ENCODE measurements around the gene RBM15.

RBM15 gene

GRCh38 chr1:110309767-110310166 lies 29.4 kb upstream of the RBM15 start:
- no peaks in the 10 kb centered on the region for H4K20me1 ChIP-seq (ENCODE audit: control insufficient read depth, insufficient read depth, low read depth, low read length)
- H3K4me1 ChIP-seq (ENCODE audit: control insufficient read depth, low read length), result no peaks in the 10 kb centered on the region
- H3F3A ChIP-seq (ENCODE audit: control insufficient read depth, insufficient read depth), result no peaks in the 10 kb centered on the region
- H3K4me2 ChIP-seq (ENCODE audit: low read length), result no peak overlapping the region
- no peak overlapping the region for H3K4me3 ChIP-seq (ENCODE audit: low read length)
- H3K9me2 ChIP-seq (replicated peaks; ENCODE audit: control insufficient read depth, low read length), result no peaks in the 10 kb centered on the region
- TF ChIP-seq, protein P1, sequence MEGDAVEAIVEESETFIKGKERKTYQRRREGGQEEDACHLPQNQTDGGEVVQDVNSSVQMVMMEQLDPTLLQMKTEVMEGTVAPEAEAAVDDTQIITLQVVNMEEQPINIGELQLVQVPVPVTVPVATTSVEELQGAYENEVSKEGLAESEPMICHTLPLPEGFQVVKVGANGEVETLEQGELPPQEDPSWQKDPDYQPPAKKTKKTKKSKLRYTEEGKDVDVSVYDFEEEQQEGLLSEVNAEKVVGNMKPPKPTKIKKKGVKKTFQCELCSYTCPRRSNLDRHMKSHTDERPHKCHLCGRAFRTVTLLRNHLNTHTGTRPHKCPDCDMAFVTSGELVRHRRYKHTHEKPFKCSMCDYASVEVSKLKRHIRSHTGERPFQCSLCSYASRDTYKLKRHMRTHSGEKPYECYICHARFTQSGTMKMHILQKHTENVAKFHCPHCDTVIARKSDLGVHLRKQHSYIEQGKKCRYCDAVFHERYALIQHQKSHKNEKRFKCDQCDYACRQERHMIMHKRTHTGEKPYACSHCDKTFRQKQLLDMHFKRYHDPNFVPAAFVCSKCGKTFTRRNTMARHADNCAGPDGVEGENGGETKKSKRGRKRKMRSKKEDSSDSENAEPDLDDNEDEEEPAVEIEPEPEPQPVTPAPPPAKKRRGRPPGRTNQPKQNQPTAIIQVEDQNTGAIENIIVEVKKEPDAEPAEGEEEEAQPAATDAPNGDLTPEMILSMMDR (IDR thresholded peaks at IDR 0.05; ENCODE audit: low read depth, low read length, poor library complexity, severe bottlenecking), result no peak
- no peak for TF ChIP-seq EZH2phosphoT487 (IDR thresholded peaks at IDR 0.05; ENCODE audit: borderline replicate concordance, low read length)
- no peaks in the 10 kb centered on the region for H3K36me3 ChIP-seq (ENCODE audit: control insufficient read depth, low read length)
- H3K9me3 ChIP-seq (ENCODE audit: control insufficient read depth, insufficient read depth, low read length), result no peaks in the 10 kb centered on the region
- no peak overlapping the region for H3K27ac ChIP-seq (ENCODE audit: low read depth, low read length)
- no peaks in the 10 kb centered on the region for H3K79me2 ChIP-seq (ENCODE audit: control insufficient read depth, low read length)
- H3K27me3 ChIP-seq (ENCODE audit: control insufficient read depth, low read length), result no peaks in the 10 kb centered on the region

DNA sequence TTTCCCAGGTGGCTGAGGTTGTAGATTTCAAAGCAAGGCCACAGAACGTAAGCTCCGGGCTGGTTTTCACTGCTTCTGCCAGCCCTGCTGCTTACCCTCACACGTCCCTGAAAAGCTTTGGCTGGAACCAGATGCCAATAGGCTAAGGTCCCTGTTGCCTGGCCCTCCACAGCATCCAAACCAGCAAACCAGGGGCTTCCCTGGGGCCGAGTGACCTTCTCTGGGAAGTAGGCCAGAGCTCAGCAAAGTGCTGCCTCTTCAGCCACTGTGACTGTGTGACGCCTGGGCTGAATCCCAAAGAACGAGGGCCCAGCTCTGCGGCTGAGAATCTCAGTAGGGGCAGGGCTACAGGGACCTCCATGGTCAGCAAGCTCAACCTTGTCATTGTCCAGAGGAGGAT lies 28.9 kb upstream of the RBM15 start:
- TF ChIP-seq, protein P1 (IDR thresholded peaks at IDR 0.05; ENCODE audit: low read depth, low read length, poor library complexity, severe bottlenecking), result no peak
- TF ChIP-seq EZH2phosphoT487 (IDR thresholded peaks at IDR 0.05; ENCODE audit: borderline replicate concordance, low read length), result no peak
- Histone ChIP-seq H3F3A (ENCODE audit: control insufficient read depth, insufficient read depth) (no peaks in the 10 kb centered on the region), H3K9me3 (ENCODE audit: control insufficient read depth, insufficient read depth, low read length) (no peaks in the 10 kb centered on the region), H3K79me2 (ENCODE audit: control insufficient read depth, low read length) (no peaks in the 10 kb centered on the region), H3K4me3 (ENCODE audit: low read length) (no peak overlapping the region), H3K9me2 (replicated peaks; ENCODE audit: control insufficient read depth, low read length) (no peaks in the 10 kb centered on the region), H3K4me2 (ENCODE audit: low read length) (no peak overlapping the region), H4K20me1 (ENCODE audit: control insufficient read depth, insufficient read depth, low read depth, low read length) (no peaks in the 10 kb centered on the region), H3K36me3 (ENCODE audit: control insufficient read depth, low read length) (no peaks in the 10 kb centered on the region), H3K27ac (ENCODE audit: low read depth, low read length) (no peak overlapping the region), H3K4me1 (ENCODE audit: control insufficient read depth, low read length) (no peaks in the 10 kb centered on the region), H3K27me3 (ENCODE audit: control insufficient read depth, low read length) (no peaks in the 10 kb centered on the region)

DNA sequence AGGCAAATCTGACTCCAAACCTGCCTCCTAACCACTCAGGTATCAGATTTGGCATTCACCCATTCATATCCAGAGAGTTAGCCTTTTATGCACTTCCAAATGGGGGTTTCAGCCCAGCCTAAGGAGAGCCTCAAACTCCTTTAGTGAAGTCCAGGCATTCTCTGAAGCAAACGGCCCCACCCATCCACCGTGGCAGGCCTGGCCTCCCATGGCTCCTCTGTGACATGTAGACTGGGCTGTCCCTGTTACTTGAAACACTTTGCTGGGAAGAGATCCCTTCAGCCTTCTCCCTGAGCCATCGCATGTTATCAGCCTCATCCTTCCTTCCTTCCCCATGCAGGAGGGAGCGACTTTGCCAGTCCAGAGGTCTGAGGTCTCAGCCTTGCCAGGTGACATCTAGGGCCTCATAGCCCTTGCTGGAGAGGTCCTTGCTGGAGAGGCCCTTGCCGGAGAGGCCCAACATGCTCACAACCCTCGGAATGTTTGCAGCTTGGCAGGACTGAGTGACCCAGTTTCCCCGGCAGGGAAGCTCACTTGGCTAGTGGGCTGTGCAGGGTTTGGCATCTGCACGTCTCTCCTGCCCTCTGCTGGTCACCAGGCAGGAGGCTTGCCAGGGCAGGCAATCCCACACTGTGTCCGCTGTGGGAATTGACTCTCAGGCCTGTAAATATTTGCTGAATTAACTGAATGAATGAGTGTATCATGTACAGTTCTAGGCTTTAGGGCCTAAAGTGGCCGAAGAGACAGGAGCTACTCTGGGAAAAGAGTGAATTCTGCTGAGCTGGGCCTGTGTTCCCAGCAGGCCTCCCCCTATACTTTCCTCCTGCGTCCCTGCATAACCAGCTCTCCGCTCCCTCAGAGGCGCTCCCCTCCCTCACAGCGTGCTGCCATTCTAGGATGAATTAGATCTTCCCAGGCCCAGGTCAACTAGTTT lies 26.7 kb upstream of the RBM15 start:
- Histone ChIP-seq H3K36me3 (ENCODE audit: control insufficient read depth, low read length) (no peaks in the 10 kb centered on the region), H3K4me3 (ENCODE audit: low read length) (no peak overlapping the region), H3K4me2 (ENCODE audit: low read length) (no peak overlapping the region)

More for the DNA sequence above, 26.7 kb upstream of the RBM15 start:
- Histone ChIP-seq H4K20me1 (ENCODE audit: control insufficient read depth, insufficient read depth, low read depth, low read length) (no peaks in the 10 kb centered on the region), H3K9me3 (ENCODE audit: control insufficient read depth, insufficient read depth, low read length) (no peaks in the 10 kb centered on the region), H3K27me3 (ENCODE audit: control insufficient read depth, low read length) (no peaks in the 10 kb centered on the region), H3F3A (ENCODE audit: control insufficient read depth, insufficient read depth) (no peaks in the 10 kb centered on the region), H3K79me2 (ENCODE audit: control insufficient read depth, low read length) (no peaks in the 10 kb centered on the region), H3K27ac (ENCODE audit: low read depth, low read length) (no peak overlapping the region), H3K4me1 (ENCODE audit: control insufficient read depth, low read length) (no peaks in the 10 kb centered on the region), H3K9me2 (replicated peaks; ENCODE audit: control insufficient read depth, low read length) (no peaks in the 10 kb centered on the region)
- TF ChIP-seq, protein P1 (IDR thresholded peaks at IDR 0.05; ENCODE audit: low read depth, low read length, poor library complexity, severe bottlenecking), result peak; percentile 83
- TF ChIP-seq EZH2phosphoT487 (IDR thresholded peaks at IDR 0.05; ENCODE audit: borderline replicate concordance, low read length), result no peak
